ENCODE results near the gene ZNF222.

The ZNF222 gene

GRCh38 chr19:44059229-44059628, 34.0 kb downstream of the ZNF222 start:
- peaks cover 80 to 96% (median 85%) of the 10 kb centered on the region in 3 donors for H3K36me3 ChIP-seq
- no peaks in the 10 kb centered on the region for H3K27me3 ChIP-seq
- no peak for TF ChIP-seq CTCF (IDR thresholded peaks at IDR 0.05)
- DNase-seq: no peak
- H3K27ac ChIP-seq: no peak overlapping the region
- H3K4me3 ChIP-seq: no peak overlapping the region
- intact Hi-C loops (cut with DNase I; ENCODE audit: low total_unique reads): loop anchor here (10.0 kb wide), 1 partner anchor 54 kb away; the partner anchor contains the start of gene ZNF230
- peaks cover 4 to 40% (median 18%) of the 10 kb centered on the region in 3 donors for H3K9me3 ChIP-seq
- no peaks in the 10 kb centered on the region for H3K4me1 ChIP-seq

GRCh38 chr19:44061038-44061437, 35.9 kb downstream of the ZNF222 start:
- Histone ChIP-seq H3K36me3 (peaks cover 86 to 97% (median 93%) of the 10 kb centered on the region in 3 donors), H3K4me1 (no peaks in the 10 kb centered on the region), H3K27me3 (no peaks in the 10 kb centered on the region), H3K27ac (no peak overlapping the region), H3K4me3 (no peak overlapping the region), H3K9me3 (peaks cover 4 to 57% (median 35%) of the 10 kb centered on the region in 3 donors)
- intact Hi-C loops (cut with DNase I; ENCODE audit: low total_unique reads): no loop called here
- DNase-seq: no peak
- TF ChIP-seq CTCF (IDR thresholded peaks at IDR 0.05): no peak

GRCh38 chr19:44066305-44066704, 41.1 kb downstream of the ZNF222 start:
- Histone ChIP-seq H3K4me3 (no peak overlapping the region), H3K27me3 (no peaks in the 10 kb centered on the region), H3K9me3 (peaks cover 12 to 68% (median 56%) of the 10 kb centered on the region in 3 donors), H3K36me3 (peaks cover 68 to 73% (median 70%) of the 10 kb centered on the region in 3 donors), H3K27ac (no peak overlapping the region), H3K4me1 (peaks cover 0 to 2% (median 0%) of the 10 kb centered on the region in 4 donors)
- DNase-seq: no peak
- intact Hi-C loops (cut with DNase I; ENCODE audit: low total_unique reads): no loop called here
- no peak for TF ChIP-seq CTCF (IDR thresholded peaks at IDR 0.05)

GRCh38 chr19:44069415-44069814, 44.2 kb downstream of the ZNF222 start:
- Histone ChIP-seq H3K27me3 (no peaks in the 10 kb centered on the region), H3K36me3 (peaks cover 37 to 42% (median 39%) of the 10 kb centered on the region in 3 donors), H3K27ac (no peak overlapping the region), H3K4me3 (no peak overlapping the region), H3K4me1 (peaks cover 0 to 13% (median 8%) of the 10 kb centered on the region in 4 donors), H3K9me3 (peaks cover 8 to 41% (median 37%) of the 10 kb centered on the region in 3 donors)
- no peak for DNase-seq
- no peak for TF ChIP-seq CTCF (IDR thresholded peaks at IDR 0.05)
- intact Hi-C loops (cut with DNase I; ENCODE audit: low total_unique reads): no loop called here

GRCh38 chr19:44071824-44072542, 46.8 kb downstream of the ZNF222 start, which contains the start of gene ZNF284:
TSS of gene ZNF284 (plus strand) at chr19:44072159. CDS start at chr19:44076390, 4,231 bp downstream.
- Histone ChIP-seq H3K4me1 (peaks cover 0 to 13% (median 8%) of the 10 kb centered on the region in 4 donors), H3K9me3 (peaks cover 4 to 16% (median 11%) of the 10 kb centered on the region in 3 donors), H3K27me3 (no peaks in the 10 kb centered on the region), H3K36me3 (peaks cover 16 to 18% (median 18%) of the 10 kb centered on the region in 3 donors), H3K27ac (peak within 1 kb of the TSS; percentile 50 to 70), H3K4me3 (peak within 1 kb of the TSS; percentile 55 to 71)
- intact Hi-C loops (cut with DNase I; ENCODE audit: low total_unique reads): no loop called here
- TF ChIP-seq CTCF (IDR thresholded peaks at IDR 0.05): no peak
- DNase-seq: peak; percentile 84 to 92
